HG03354 (cell line): Measurements from ENCODE around the gene CFAP92.
"Not testable (repeated sequence)": the region's sequence is repeated elsewhere in the genome, so short reads cannot be mapped to it uniquely, and the experiment has no call there.

Experiments used
- ATAC-seq: cut with Tn5 transposase; IDR thresholded peaks from one replicate; pipeline ENCODE4 v1.9.1; 2021; ENCODE audit warnings: mild to moderate bottlenecking; ENCODE audit not compliant: unreplicated experiment, poor library complexity, severe bottlenecking

The CFAP92 gene

DNA sequence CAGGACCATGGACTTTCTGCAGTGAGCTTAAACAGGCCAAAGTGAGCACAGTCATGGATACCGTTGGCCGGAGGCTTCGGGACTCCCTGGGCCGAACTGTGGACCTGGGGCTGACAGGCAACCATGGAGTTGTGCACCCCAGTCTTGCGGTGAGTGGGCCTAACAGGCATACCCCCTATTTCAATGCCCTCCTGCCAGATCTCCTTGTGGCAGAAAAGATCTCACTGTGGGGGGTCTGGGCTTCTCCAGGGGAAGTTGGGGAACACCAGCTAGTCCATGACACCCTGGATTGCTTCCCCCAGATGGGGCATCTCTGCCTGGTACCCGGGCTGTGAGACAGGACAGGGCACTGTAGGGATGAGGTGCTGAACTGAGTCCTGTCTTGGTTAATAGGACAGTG lies 84.9 kb downstream of the CFAP92 start:
- no peak for ATAC-seq

- ATAC-seq, result no peak
These were observed 86.0 kb downstream of the CFAP92 start for GRCh38 chr3:128907706-128908445.

DNA sequence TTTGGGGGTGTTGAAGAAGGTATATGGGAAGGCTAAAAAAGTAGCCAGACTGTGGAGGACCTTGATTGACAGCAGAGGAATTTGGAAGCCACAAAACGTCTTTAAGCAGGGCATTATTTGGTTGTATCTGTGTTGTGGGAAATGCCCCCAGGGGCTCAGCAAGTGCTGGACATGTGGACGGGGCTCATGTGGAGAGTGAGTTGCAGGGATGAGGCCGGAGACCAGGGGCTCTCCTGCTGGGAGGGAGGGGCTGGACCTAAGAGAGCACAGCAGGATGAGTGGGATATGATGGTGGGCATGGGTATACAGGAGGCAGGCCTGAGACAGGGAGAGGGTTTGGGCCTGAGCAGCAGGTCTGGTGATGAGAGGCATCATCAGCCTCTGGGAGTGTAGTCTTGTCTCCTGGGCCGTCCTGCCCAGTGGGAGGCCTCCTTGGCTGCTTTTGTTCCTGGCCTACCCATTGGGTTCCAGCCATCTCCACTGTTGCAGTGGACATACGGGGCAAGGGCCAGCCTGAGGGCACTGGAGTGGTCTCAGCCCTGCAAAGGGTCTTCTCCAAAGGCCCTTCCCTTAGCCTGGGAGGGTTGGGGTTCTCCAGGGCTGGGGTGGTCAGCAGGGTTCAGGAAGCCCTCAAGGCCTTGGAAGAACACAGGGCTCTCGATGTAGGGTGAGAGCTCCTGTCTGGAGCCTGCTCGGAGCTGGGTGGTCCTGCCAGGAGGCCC lies 86.9 kb downstream of the CFAP92 start:
- ATAC-seq, result no peak

- ATAC-seq, result no peak
These were observed 87.7 kb downstream of the CFAP92 start for GRCh38 chr3:128906031-128906803.

DNA sequence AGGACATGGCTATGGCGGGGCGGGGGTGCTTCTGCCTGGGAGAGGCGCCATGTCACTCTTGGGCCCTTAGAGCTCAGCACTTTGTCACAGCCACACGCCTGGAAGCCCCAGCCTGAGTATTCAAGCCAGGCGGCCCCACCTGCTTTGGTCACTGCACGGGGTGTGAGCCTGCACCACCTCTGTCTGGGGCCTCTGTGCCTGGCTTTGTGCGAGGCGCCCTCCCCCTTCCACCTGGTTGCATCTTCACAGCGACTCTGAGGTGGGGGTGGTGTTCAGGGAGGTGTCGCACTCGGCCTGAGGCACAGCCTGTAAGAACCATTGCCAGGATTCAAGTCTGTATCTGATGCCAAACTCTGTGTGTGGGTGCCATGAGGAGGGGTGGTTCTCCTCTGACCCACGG lies 90.4 kb downstream of the CFAP92 start:
- ATAC-seq, result no peak

GRCh38 chr3:128902426-128902825 lies 91.5 kb downstream of the CFAP92 start:
- no peak for ATAC-seq

- ATAC-seq, result no peak
These were observed 97.8 kb downstream of the CFAP92 start for GRCh38 chr3:128895843-128896697.

DNA sequence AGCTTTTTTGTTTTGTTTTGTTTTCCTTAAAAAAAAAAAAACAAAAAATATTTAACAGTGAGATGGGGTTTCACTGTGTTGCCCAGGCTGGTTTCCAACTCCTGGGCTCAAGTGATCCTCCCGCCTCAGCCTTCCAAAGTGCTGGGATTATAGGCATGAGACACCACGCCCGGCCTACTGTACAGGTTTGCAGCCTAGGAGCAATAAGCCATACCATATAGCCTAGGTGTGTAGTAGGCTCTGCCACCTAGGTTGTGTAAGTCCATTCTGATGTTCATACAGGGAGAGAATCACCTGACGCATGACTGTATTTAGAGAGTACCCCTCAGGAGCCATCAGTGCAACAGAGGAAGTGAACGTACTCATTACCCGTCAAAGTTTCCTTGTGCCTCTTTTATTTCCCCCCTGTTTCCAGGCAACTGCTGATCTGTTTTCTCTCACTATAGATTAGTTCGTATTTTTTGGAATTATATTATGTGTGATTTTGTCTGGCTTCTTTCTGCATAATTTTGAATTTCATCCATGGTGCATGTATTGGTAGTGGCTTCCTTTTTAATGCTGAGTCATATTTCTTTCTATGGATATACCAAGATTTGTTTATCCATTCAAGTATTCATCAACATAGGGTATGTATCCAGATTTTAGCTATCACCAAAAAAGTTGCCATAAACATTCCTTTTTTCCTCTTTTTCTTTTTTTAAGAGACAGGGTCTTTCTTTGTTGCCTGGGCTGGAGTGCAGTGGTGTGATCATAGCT lies 104.6 kb downstream of the CFAP92 start:
- no peak for ATAC-seq

- ATAC-seq, result no peak
These were observed 108.9 kb downstream of the CFAP92 start for GRCh38 chr3:128884992-128885391.

GRCh38 chr3:128882719-128883118 lies 111.2 kb downstream of the CFAP92 start:
- no peak for ATAC-seq

- no peak for ATAC-seq
These were observed 112.3 kb downstream of the CFAP92 start for GRCh38 chr3:128881576-128881975.

DNA sequence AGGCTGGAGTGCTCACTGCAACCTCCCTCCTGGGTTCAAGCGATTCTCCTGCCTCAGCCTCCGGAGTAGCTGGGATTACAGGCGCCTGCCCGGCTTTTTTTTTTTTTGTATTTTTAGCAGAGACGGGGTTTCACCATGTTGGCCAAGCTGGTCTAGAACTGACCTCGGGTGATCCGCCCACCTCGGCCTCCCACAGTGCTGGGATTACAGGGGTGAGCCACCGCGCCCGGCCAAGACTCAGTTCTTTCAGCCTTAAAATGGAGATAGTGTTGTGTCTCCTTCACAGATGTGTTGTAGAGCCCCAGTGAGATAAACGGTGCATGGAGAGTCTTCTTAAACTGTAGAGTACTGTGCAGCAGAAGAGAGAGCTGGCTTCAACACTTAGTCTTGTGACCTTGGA lies 113.4 kb downstream of the CFAP92 start:
- not testable (repeated sequence) for ATAC-seq

- ATAC-seq, result no peak
These were observed 113.9 kb downstream of the CFAP92 start for GRCh38 chr3:128879991-128880390.

GRCh38 chr3:128879125-128879969 lies 114.5 kb downstream of the CFAP92 start, which contains the start of gene ACAD9:
ACAD9 (plus strand) TSS chr3:128879620; CDS start chr3:128879692, 72 bp downstream.
- ATAC-seq, result peak; percentile 89

DNA sequence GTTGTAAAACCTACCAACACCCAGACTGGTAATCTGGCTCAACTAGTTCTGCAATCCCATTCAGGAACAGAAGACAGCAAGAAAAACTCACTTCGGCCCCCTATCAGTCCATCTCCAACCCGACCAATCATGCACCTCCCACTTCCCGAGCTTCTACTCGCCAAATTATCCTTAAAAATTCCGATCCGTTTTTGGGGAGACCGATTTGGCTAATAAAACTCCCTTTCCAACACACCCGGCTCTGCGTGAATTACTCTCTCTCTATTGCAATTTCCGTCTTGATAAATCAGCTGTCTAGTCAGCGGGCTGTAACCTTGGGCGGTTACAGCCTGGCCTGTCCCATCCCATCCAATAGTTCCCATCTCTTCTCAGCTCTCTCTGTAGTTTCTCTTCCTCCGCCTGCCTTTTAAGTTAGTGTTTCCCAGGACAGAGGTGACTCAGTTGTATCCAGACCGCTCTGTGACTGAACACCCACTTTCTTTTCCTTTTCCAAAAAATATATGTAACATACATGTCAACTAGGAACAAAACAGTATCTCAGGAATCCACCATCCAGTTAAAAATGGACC lies 115.2 kb downstream of the CFAP92 start:
- peak; percentile 28 for ATAC-seq

GRCh38 chr3:128878011-128878457 lies 115.8 kb downstream of the CFAP92 start:
- no peak for ATAC-seq

GRCh38 chr3:128875556-128876120 lies 118.2 kb downstream of the CFAP92 start:
- no peak for ATAC-seq
